HS-27A (cell line): ENCODE data around the gene FETUB.
A peak's percentile ranks its signal among the peaks of the same experiment; 100 is the strongest.
"Not testable (repeated sequence)": the region's sequence is repeated elsewhere in the genome, so short reads cannot be mapped to it uniquely, and the experiment has no call there.

ENCODE experiments used
- DNase-seq: peaks from one replicate; pipeline ENCODE4 v3.0.0-alpha.2; 2012; ENCODE audit warnings: low read depth, missing footprints

Gene FETUB

DNA sequence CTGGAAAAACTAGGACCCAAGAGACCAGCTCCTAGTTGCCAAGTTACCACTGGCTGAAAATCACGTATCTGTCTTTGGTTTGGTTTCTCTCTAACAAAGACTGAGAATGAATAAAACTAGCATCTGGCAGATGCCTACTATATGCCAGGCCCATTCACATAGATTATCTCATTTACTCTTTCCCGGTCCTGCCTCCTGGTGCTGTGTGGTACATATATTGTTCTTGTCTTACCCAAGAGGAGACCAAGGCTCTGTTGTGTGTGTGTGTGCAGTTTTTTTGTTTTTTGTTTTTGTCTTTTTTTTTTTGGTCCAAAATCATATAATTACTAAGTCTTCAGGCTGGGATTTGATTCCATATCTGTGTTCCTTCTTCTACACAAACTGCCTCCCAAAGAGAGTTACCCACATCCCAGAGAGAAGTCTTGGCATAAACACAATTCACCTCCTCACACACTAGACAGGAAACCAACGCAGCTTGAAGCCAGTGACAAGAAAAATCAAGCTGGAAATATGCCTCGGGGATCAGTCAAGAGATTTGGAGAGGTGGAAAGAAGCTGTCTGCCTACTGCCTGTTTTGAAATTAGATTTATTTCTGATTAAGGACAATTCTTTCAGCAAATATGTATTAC lies 26.4 kb upstream of the FETUB start:
- no peak for DNase-seq

DNA sequence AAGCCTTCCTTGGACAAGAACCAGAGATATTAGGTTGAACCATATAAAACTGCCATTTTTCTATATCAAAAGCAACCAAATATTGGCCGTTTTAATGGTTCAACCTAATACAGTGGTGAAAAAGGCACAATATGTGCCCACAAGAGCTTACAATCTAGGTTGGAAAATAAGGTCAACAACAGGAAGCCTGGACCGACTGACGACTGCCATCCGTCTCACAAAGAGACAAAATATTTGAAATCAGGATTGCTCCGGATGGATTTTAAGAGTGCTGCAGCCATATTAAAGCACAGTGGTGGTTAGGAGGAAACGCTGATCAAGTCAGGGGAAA lies 26.0 kb upstream of the FETUB start:
- DNase-seq, result no peak

DNA sequence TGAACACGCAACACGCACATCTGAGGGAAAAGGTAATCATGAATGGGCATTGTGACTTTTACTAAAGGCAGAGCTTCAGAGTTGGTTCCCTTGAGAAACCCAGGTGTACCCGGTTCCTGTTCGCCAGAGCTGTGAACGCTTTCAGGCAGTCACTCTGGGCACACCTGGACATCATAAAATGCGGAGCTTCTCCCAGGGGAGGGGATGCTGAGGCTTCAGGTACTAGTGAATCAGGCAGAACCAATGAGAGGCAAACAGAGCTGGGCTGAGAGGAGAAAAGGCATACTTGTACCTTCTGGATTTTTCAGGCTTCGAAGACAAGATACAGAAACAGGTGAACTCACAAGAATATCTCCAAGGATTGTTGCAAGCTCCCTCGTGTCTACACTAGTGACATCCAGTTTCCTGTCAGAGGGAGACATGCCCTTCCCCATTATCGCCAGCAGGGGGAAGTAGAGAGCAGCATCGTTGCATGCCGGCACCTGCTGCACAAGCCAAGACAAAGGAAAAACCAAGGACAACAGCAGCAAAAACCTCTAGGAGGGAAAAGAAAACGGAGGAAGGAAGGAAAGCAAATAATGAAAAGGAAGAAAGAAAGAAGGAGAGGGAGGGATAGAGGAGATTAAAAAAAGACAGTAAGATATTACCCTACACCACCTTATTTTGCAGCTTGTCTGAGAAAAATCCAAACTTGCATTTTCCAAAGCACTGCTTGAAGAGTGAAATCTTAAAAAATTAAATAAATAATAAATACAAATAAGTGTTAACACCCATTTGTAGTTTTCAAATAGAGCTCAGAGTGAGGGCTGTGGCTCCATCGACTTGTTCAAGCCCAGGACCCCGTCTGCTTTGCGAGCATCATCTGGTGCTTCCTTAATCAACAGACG lies 25.4 kb upstream of the FETUB start:
- DNase-seq, result peak; percentile 26

DNA sequence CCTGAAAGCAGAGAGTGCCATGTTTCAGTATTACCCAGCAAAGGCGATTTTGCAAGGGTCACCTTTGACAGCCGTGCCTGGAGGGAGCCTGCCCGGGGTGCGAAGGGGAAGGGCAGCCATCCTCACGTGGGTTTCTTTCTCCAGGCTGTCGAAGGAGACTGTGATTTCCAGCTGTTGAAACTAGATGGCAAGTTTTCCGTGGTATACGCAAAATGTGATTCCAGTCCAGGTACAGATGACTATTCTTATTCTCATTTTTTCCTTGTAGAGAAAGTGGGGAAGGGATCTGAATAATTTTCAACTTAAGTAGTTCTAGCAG lies 23.9 kb upstream of the FETUB start:
- no peak for DNase-seq

DNA sequence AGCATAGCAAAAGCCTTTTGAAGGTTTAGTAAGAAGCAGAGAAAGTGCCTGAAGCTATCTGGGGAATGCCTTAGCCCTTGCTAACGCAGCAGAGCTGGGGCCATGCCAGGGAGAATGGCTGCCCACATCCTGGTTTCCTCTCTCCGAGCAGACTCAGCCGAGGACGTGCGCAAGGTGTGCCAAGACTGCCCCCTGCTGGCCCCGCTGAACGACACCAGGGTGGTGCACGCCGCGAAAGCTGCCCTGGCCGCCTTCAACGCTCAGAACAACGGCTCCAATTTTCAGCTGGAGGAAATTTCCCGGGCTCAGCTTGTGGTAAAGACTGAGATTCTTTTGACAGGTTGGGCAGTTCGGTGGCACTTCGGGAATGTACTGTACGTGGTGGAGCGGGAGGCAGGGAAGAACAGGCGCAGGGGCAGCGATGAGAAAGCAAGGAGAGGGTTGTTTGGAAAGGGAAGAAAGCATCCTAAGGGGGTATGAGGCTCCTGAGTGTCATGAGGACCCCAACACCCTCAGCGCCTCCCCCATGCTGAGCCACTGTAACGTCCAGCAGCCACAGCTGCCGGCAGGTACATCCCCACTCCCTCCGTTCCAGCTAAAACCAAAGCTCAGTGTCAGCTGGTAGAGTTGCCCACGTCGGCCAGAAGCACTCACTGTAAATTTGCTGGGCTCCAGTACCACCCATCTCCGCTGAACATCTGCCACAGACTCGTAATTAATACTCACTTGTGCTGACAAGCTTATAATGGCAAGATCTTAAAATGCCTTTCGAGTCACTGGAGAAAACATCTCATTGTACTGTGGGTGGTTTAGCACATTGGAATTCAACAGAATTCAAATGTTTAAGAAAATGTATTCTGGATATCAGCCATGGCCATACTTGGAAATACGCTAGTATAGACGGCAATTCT lies 22.9 kb upstream of the FETUB start:
- DNase-seq, result peak; percentile 68

DNA sequence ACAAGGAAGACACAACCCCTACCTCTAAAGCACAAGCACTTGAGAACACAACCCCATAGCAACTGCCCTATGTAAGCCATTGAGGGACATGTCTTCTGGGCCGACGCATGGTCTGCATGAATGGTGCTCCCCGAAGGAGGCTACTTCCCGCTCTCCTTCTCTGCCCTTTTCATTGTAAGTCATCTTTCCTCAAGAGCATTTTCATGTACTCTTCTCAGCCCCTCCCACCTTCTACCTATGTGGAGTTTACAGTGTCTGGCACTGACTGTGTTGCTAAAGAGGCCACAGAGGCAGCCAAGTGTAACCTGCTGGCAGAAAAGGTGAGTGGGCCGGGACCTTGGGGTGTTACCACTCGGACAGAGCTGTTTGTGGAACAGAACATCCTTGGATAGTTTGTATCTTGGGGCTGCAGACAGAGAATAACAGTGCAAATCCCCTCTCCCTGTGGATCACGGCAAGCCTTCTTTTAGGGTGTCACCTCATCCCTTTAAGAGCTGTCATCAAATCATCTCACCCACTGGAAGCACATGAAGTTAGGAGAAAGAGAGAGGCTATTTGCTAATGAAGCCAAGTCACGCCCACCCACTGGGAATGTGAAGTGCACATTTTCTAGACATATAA lies 21.8 kb upstream of the FETUB start:
- no peak for DNase-seq

DNA sequence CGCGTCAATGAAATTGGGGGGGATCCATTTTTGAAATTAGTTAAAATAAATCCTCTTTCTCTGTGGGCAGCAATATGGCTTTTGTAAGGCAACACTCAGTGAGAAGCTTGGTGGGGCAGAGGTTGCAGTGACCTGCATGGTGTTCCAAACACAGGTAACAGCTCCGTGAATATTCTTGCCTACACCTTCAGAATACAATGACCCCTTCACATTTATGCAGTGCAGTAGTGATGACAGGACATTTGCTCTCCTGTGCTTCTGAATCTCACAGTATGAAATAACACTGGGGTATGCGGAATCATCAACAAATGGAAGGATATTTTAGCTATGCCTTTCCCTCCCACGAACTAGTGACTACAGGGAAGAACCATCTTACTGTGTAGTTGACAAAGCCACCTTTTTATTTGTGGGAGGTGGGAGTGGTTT lies 20.4 kb upstream of the FETUB start:
- no peak for DNase-seq

DNA sequence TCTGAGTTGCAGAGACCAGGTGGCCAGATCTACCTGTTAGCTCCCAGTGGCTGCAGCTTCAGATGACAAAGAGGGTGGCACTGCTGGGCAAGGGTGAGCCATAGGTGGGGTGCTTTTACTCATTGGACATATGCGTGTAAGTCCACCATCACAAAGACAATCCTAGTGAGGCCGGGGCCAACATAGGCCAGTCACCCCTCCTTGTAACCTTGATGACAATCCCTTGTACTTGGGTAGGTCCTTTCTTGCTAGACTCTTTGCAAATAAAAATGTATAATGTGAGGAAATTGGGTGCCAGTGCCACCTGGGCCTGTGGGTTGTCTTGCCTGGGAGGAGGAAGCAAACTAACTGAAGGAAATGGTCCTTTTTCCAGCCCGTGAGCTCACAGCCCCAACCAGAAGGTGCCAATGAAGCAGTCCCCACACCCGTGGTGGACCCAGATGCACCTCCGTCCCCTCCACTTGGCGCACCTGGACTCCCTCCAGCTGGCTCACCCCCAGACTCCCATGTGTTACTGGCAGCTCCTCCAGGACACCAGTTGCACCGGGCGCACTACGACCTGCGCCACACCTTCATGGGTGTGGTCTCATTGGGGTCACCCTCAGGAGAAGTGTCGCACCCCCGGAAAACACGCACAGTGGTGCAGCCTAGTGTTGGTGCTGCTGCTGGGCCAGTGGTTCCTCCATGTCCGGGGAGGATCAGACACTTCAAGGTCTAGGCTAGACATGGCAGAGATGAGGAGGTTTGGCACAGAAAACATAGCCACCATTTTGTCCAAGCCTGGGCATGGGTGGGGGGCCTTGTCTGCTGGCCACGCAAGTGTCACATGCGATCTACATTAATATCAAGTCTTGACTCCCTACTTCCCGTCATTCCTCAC lies 19.7 kb upstream of the FETUB start:
- DNase-seq, result no peak

DNA sequence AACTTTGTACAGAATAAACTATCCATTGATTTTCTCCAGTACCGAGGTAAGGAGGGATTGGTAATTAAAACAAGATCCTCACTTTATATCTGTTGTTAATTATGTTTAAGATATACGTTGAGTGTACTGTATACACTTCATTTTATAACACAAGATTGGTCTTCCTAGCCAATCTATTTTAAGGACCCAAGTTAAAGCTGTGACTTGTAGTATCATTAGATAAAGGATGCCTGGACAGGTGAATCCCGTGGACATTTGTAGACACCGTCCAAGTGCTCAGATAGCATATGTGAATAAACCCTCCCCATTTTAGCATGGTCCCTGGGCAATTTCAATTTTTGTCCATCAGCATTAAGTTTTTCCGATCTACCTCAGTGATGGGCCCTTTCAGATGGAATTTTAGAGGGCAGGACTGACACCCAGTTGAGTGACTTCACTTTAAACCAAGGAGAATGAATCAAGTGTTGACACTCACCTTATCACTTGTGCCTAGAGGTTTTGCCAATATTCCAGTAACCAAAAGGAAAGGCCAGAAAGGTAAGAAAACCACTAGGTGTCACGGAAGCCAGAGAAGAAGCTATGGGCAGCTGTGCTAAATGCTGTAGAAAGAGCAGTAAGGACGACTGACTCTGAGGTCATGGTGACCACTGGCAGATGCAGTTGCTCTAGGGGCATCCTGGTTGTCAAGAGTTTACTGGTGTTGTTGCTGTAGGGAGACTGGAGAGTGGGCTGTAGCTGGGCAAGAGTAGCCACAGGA lies 18.1 kb upstream of the FETUB start:
- no peak for DNase-seq

DNA sequence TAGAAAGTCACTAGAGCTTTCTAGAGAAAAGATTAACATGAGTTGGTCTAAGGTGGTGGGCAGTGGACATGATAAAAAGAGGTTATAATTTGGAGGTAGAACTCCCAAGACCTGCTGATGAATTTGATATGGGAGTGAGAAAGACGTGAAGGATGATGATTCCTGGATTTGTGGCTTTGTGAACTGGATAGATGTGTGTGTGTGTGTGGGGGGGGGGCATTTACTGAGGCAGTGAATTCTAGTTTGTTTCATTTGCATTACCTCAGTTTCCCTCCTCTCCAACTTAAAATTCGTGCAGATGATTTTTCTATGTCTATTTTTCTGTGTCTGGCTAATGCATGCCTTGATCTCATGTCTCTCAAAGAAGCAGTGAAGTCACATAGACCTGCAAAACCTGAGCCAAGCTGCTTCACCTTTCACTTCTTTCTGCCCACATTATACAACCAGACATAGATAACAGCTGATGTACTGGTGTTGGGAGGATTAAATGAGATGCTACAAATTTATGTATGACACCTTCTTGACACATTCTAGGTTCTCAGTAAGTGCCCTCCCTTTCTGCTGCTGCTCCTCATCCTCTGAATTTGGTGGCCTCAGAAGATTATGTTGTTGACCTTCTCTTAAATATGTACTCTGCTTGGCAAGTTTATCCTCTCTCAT lies 17.4 kb upstream of the FETUB start:
- DNase-seq, result no peak

DNA sequence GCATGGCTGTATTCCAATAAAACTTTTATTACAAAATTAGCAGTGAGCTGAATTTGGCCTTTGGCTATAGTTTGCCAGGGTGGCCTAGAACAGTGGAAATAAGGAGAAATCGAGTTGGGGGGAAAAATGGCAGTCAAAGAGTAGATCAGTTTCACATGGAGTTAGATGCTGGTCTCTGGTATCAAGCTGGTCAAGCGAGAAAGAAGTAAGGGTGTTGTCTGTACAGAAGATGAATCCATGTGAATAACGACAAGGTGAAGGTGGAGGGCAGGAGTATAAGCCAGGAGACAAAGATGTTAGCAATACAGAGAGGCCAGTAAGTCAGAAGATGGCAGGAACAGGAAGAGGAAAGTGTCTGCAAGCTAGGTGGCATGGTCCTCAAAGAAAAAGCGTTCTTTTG lies 15.6 kb upstream of the FETUB start:
- no peak for DNase-seq

DNA sequence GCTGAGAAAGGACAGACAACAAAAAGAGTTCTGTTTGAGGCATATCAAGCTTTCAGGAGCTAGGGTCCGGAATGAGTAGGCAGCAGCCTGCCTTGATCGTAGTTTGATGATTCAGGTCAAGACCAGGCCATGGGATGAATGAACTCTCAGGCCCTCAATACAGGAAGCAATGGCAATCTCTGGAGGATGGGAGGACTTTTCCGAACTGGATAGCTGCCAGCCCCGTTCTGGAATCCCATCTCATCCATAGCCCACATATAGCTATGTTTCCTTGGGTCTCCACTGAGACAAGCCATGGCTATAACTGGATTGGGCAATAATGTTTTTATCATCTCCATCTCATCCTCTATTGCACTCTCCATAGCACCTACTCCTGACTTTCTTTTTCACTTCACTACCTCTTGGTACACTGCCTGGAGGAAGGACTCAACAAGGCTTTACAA lies 14.6 kb upstream of the FETUB start:
- DNase-seq, result no peak

DNA sequence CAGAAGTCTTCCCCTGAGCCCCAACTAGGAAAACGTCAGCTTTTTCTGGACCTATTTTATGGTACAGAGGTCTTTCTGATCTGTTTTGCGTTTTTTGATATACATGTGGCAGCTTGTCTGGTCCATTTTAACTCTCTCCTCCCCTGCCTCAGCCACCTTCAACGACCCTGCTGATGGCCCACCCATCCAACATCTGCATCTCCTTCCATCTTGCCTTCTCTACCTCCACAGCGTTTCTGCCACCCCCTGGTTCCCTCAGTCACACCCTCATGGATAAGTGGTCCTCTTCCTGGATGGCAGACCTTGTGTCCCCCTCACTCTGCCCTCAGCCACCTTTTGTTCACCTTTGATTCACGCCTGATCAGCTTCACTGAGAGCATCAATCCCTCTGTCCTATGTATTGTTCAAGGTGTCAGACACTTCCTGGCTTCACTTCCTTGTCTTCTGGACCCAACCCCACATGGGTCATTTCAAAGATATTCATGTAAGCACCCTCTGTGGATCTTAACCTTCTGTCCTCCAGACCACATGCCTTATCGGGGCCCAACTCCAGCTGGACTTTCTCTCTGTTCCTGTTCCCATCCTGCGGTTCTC lies 13.8 kb upstream of the FETUB start:
- DNase-seq, result no peak

DNA sequence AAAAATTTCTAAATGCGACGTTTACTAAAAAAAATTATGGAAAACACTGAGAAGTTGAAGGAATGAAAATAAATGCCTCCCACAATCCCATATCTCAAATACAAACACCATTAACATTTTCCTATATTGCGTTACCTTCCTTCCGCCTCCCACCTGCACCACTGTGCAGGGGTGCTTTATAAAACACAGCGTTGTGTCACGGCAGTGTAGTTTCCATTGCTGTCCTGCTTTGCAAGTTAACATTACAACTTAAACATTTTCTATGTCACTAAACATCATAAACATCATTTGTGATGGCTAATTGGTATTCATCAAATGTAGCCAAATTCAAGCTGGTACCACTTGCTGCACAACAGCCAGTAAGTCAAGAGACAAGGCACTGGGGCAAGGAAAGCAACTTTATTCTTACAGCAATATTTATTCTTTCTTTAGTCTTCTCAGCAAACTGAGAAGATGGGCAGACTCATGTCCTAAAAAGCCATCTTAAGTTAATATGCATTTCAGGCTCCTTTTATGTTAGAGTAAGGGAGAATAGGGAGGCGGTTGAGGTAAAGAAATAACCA lies 12.3 kb upstream of the FETUB start:
- DNase-seq, result no peak

DNA sequence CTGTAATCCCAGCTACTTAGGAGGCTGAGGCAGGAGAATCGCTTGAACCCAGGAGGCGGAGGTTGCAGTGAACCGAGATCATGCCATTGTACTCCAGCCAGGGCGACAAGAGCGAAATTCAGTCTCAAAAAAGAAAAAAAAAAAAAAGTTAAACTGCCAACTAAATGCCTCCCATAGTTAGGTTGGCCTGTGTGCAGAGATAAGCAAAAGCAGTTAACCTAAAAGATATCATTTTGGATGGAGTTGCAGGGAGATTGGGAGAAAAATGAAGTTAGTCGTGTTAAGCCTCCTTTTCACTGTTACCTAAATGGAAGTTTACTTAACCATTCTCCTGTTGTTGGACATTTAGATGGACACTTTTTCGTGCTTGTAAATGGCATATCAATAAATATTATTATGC lies 11.4 kb upstream of the FETUB start:
- DNase-seq, result no peak

DNA sequence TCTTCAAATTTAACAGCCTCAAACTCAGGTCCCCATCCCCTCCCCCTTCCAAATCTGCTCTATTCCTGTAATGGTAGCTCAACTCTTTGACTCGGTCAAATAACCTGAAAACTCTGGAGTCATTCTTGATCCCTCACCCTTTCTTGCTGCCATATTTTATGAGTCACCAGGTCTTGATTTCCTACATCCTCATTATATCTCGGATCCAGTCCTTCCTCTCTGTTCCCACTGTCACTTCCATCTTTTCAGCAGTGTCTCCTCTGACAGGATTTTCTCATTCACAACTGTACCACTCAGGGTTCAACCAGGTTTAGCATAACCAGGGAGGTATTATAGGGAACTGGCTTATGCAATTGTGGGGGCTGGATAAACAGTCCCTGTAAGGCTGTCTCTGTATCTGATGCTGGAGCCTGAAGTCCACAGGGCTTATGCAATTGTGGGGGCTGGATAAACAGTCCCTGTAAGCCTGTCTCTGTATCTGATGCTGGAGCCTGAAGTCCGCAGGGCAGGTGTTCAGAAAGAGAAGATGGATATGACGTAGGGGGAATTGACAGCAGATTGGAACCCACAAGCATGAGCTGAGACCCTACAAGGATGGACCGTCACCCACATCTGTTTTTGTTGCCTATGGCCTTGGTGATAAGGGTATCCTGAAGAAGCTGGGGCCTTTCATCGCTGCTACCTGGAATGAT lies 9.1 kb upstream of the FETUB start:
- DNase-seq, result no peak

DNA sequence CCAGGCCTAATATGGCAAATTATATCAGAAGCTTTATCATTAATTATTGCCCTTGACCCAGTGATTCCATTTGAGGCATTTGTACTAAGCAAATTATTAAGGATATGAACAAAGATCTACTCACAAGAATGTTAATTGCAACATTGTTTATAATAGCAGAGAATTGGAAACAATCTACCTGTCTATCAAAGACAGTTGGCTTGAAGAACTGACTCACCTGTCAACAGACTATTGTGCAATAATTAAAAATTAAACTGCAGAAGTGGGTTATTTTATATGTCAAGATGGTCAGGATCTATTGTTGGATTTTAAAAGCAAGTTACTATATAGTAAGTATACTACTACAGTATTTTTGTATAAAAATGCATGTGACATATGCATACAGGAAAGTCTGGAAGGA lies 6.7 kb upstream of the FETUB start:
- no peak for DNase-seq

DNA sequence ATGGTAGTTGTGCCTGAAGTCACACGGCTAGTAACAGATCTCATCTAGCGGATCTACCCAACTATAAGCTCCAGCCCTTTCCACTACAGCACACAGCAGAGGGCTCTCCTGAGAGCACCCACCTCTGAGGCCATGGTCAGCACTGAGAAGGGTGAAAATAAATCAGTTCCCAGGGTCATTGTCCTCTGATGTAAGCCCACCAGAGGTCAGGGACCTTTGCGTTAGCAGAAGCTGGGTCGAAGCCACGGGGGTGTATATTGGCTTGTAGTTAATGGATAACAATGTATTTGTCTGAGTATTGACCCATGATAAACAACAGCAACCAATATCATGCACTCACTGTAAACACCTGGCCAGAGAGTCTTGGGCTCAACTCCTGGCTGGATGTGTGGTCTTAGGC lies 6.0 kb upstream of the FETUB start:
- not testable (repeated sequence) for DNase-seq

DNA sequence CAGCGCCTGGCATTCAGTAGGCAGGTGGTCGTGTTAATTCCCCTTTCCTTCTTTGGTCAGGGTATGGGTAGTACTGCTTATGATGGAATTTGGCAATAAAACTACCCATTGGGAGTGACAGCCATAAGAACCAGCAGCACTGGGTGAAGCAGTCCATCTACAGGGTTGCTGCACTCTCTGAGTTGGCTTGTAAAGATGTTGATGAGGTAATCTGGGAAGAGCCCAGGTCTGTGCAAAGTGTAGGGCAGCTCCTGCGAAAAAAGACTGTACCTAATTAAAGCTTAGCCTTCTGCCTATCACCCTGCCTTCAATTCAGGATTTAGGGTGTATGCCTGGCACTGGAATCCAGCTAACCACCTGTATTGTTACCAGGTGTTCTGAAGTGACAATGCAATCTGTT lies 4.7 kb upstream of the FETUB start:
- no peak for DNase-seq
